SK-N-SH (cell line): ENCODE measurements around the gene ST7. TPM values are rescaled to one million over a fixed set of nuclear protein-coding genes. Genes with fewer than 3 reads are reported as not detected.

Source experiments
- CTCF ChIA-PET: fragments of 300-600, 350-600 bp; formaldehyde crosslinking; extraction: SDS; loops from one replicate; lab custom pipeline; 2021; lab: Yijun Ruan, JAX
- POLR2A ChIA-PET: fragments of 350-600 bp; sonication (Branson Sonifier 250); formaldehyde crosslinking; extraction: SDS; loops from one replicate; lab custom pipeline; 2020; ENCODE audit warnings: antibody characterized with exemption, inconsistent platforms; lab: Yijun Ruan, JAX
- DNase-seq: peaks from one replicate; pipeline ENCODE4 v3.0.0; 2012
- H2AFZ ChIP-seq: fragments of 200-600 bp; sonication (generic); 2 replicates; pipeline ENCODE4 v1.8.1; 2016; ENCODE audit warnings: antibody characterized with exemption, mild to moderate bottlenecking, low read depth
- H3F3A ChIP-seq: fragments of 200-600 bp; sonication (generic); replicated peaks from 2 replicates; pipeline ENCODE3; 2016; ENCODE audit warnings: antibody characterized with exemption, mild to moderate bottlenecking; ENCODE audit not compliant: insufficient read depth
- H3K27ac ChIP-seq, 2 experiments: fragments of 200-500 bp in 1 of 2; fragments of 200-600 bp in 1 of 2; sonication (Bioruptor generic) in 1 of 2; sonication (generic), shearing (Covaris generic) in 1 of 2; 2 replicates each; pipeline versions ENCODE4 v1.5.1 to v1.6.1; 2014 to 2016; ENCODE audit warnings: low read depth in 2 of 2, inconsistent platforms in 1 of 2, low read length in 1 of 2, mild to moderate bottlenecking in 1 of 2, mixed read lengths in 1 of 2
- H3K27me3 ChIP-seq: fragments of 200-600 bp; sonication (generic), shearing (Covaris generic); 2 replicates; pipeline ENCODE4 v1.6.1; 2016; ENCODE audit warnings: mixed run types; ENCODE audit not compliant: insufficient read depth
- H3K36me3 ChIP-seq, 2 experiments: fragments of 200-500 bp in 1 of 2; fragments of 200-600 bp in 1 of 2; sonication (Bioruptor generic) in 1 of 2; sonication (generic) in 1 of 2; replicated peaks in 1 of 2; 2 replicates each; pipeline versions ENCODE3 to v1.5.1; 2014 to 2016; ENCODE audit warnings: low read length in 1 of 2, mild to moderate bottlenecking in 1 of 2; ENCODE audit not compliant: insufficient read depth in 2 of 2, control insufficient read depth in 1 of 2
- H3K4me1 ChIP-seq, 2 experiments: fragments of 200-500 bp in 1 of 2; fragments of 200-600 bp in 1 of 2; sonication (Bioruptor generic) in 1 of 2; sonication (generic), shearing (Covaris generic) in 1 of 2; 2 replicates each; pipeline versions ENCODE4 v1.5.1 to v1.6.1; 2014 to 2016; ENCODE audit warnings: low read depth in 1 of 2, low read length in 1 of 2, mixed run types in 1 of 2; ENCODE audit not compliant: insufficient read depth in 2 of 2, control insufficient read depth in 1 of 2
- H3K4me2 ChIP-seq: fragments of 200-600 bp; sonication (generic), shearing (Covaris generic); 2 replicates; pipeline ENCODE4 v1.6.1; 2017; ENCODE audit warnings: mixed run types
- H3K4me3 ChIP-seq, 2 experiments: fragments of 200-500 bp in 1 of 2; fragments of 200-600 bp in 1 of 2; sonication (Bioruptor generic) in 1 of 2; sonication (generic), shearing (Covaris generic) in 1 of 2; 2 replicates each; pipeline versions ENCODE4 v1.5.1 to v1.8.1; 2014 to 2016; ENCODE audit warnings: low read depth in 2 of 2, inconsistent platforms in 1 of 2, low read length in 1 of 2, mild to moderate bottlenecking in 1 of 2, mixed read lengths in 1 of 2, moderate library complexity in 1 of 2
- H3K79me2 ChIP-seq: fragments of 200-600 bp; sonication (generic); 2 replicates; pipeline ENCODE4 v1.8.1; 2017; ENCODE audit warnings: mild to moderate bottlenecking; ENCODE audit not compliant: insufficient read depth
- H3K9ac ChIP-seq: fragments of 200-600 bp; sonication (generic); 2 replicates; pipeline ENCODE4 v1.6.1; 2017; ENCODE audit warnings: mixed run types
- H3K9me2 ChIP-seq: fragments of 200-600 bp; sonication (generic); 2 replicates; pipeline ENCODE4 v1.6.1; 2017; ENCODE audit warnings: mixed run types
- H3K9me3 ChIP-seq: fragments of 200-600 bp; sonication (generic); 2 replicates; pipeline ENCODE4 v1.6.1; 2017; ENCODE audit warnings: mixed run types, mild to moderate bottlenecking, moderate library complexity
- H4K20me1 ChIP-seq: fragments of 200-600 bp; sonication (generic); 2 replicates; pipeline ENCODE4 v1.6.1; 2017; ENCODE audit warnings: mild to moderate bottlenecking, mixed run types; ENCODE audit not compliant: insufficient read depth
- EP300 ChIP-seq, 2 experiments: IDR thresholded peaks; 2 replicates each; pipeline versions ENCODE4 v1.4.0 to v1.6.1; 2012; ENCODE audit warnings: borderline replicate concordance in 1 of 2, low read depth in 1 of 2, low read length in 1 of 2
- FOXJ3 ChIP-seq: sonication (generic); formaldehyde crosslinking; IDR thresholded peaks from 2 replicates; pipeline ENCODE4 v1.5.1; 2020; ENCODE audit warnings: mild to moderate bottlenecking, missing genetic modification reagents
- FOXM1 ChIP-seq: IDR thresholded peaks from 2 replicates; pipeline ENCODE4 v1.4.0; 2012; ENCODE audit warnings: low read depth, mild to moderate bottlenecking
- IRF3 ChIP-seq: fragments of 150-350 bp; IDR thresholded peaks from 2 replicates; pipeline ENCODE4 v1.6.1; 2016; ENCODE audit warnings: mild to moderate bottlenecking, low read depth, low read length
- JUND ChIP-seq: IDR thresholded peaks from 2 replicates; pipeline ENCODE4 v1.4.0; 2012
- MEF2A ChIP-seq: IDR thresholded peaks from 2 replicates; pipeline ENCODE4 v1.4.0; 2012; ENCODE audit warnings: low read depth, borderline replicate concordance
- NFIC ChIP-seq: IDR thresholded peaks from 2 replicates; pipeline ENCODE4 v1.4.0; 2012; ENCODE audit warnings: borderline replicate concordance
- NRF1 ChIP-seq: IDR thresholded peaks from 2 replicates; pipeline ENCODE4 v1.6.1; 2012; ENCODE audit warnings: low read depth, mild to moderate bottlenecking, low read length
- PBX3 ChIP-seq: IDR thresholded peaks from 2 replicates; pipeline ENCODE4; 2012
- SIN3A ChIP-seq: IDR thresholded peaks from 2 replicates; pipeline ENCODE4 v1.6.1; 2012; ENCODE audit warnings: low read depth, mild to moderate bottlenecking, low read length, moderate library complexity, borderline replicate concordance
- TCF12 ChIP-seq: IDR thresholded peaks from 2 replicates; pipeline ENCODE4 v1.4.0; 2012
- TEAD4 ChIP-seq: IDR thresholded peaks from 2 replicates; pipeline ENCODE4 v1.4.0; 2012; ENCODE audit warnings: mild to moderate bottlenecking, borderline replicate concordance; ENCODE audit not compliant: insufficient read depth
- YY1 ChIP-seq: IDR thresholded peaks from 2 replicates; pipeline ENCODE4 v1.4.0; 2012; ENCODE audit warnings: low read depth, mild to moderate bottlenecking
- WGBS: methylation state at CpG from one replicate; pipeline ENCODE4 v1.1.6; 2017; ENCODE audit warnings: low lambda C conversion rate; 5-methylcytosine and 5-hydroxymethylcytosine counted together
- polyA plus RNA-seq, 3 experiments: library from polyadenylated mRNA; depleted of rRNA; stranded (reverse); fragments of >200 nt; gene quantifications; 2 replicates each; pipeline ENCODE4 v1.2.3, GENCODE V29; 2012

ST7 gene
- polyA plus RNA-seq, 1 of the 3 experiments (the other 2 are of a cell fraction), result 23.5 TPM

- no peak for TF ChIP-seq IRF3
- TF ChIP-seq JUND, result no peak
- TF ChIP-seq FOXM1, result no peak
- TF ChIP-seq TCF12, result no peak
Observed at GRCh38 chr7:116998567-116999175, 45.4 kb downstream of the ST7 start (continued).

GRCh38 chr7:116999311-116999710 lies 46.0 kb downstream of the ST7 start:
- Histone ChIP-seq H3K9ac (no peak overlapping the region), H3K27me3 (no peaks in the 10 kb centered on the region), H3K79me2 (peaks cover 40% of the 10 kb centered on the region), H3K36me3 (no peaks in the 10 kb centered on the region), H2AFZ (no peak overlapping the region), H3F3A (peaks cover 17% of the 10 kb centered on the region), H3K27ac (peak overlapping the region in 1 of 2 experiments; percentile 14; a peak in 2 of 4 replicates), H3K4me1 (no peaks in the 10 kb centered on the region), H3K9me2 (no peaks in the 10 kb centered on the region), H3K4me2 (no peak overlapping the region), H3K4me3 (no peak overlapping the region), H4K20me1 (no peaks in the 10 kb centered on the region), H3K9me3 (no peaks in the 10 kb centered on the region)
- ChIA-PET CTCF (interaction anchor here (0.9 to 5.1 kb wide), 8 partner anchors 11 to 128 kb away, joined by 3 to 35 read pairs (median 7); no protein-coding TSS in a partner anchor), POLR2A (no interaction called here)
- 71% methylated on average over 1 of the region's 1 CpG for WGBS
- TF ChIP-seq JUND (0 out of 2 replicates have a peak, but pooled peaks have one; percentile 10), TEAD4 (peak; percentile 35; the same call in 1 of the 2 replicates), TCF12 (peak; percentile 51), SIN3A (no peak), MEF2A (no peak), EP300 (IDR thresholded peaks at IDR 0.05; ENCODE audit: borderline replicate concordance in 1 of 2, low read depth in 1 of 2, low read length in 1 of 2) (peak in 1 of 2 experiments; percentile 14; a peak in 1 of 4 replicates), NFIC (peak; percentile 33; the same call in 1 of the 2 replicates), PBX3 (peak; percentile 28; the same call in 1 of the 2 replicates)
- no peak for DNase-seq

- H3K4me1 ChIP-seq, result no peaks in the 10 kb centered on the region; a peak in 2 of 4 replicates
- no peaks in the 10 kb centered on the region for H3K9me2 ChIP-seq
- no peak overlapping the region for H3K9ac ChIP-seq
- no peak for DNase-seq
- H3K27ac ChIP-seq, result no peak overlapping the region
- H3K4me2 ChIP-seq, result no peak overlapping the region
- no peak overlapping the region for H3K4me3 ChIP-seq
- ChIA-PET POLR2A (no interaction called here), CTCF (interaction anchor here (0.7 to 2.5 kb wide), 8 partner anchors 11 to 127 kb away, joined by 3 to 13 read pairs (median 4); no protein-coding TSS in a partner anchor)
- no peak overlapping the region for H2AFZ ChIP-seq
- no peaks in the 10 kb centered on the region for H3K36me3 ChIP-seq
- H4K20me1 ChIP-seq, result no peaks in the 10 kb centered on the region
- peaks cover 23% of the 10 kb centered on the region for H3F3A ChIP-seq
- no peak for TF ChIP-seq YY1
- TF ChIP-seq PBX3, result no peak
- TF ChIP-seq FOXJ3 (CRISPR knock-in tag), result no peak
- no peak for TF ChIP-seq NRF1
- no peaks in the 10 kb centered on the region for H3K9me3 ChIP-seq
- peaks cover 34% of the 10 kb centered on the region for H3K79me2 ChIP-seq
- no peaks in the 10 kb centered on the region for H3K27me3 ChIP-seq
Observed at GRCh38 chr7:117001283-117001682, 48.0 kb downstream of the ST7 start.
